Glomerular endothelial cell (primary cell): ENCODE results near the gene KIF2A. TPM values are rescaled to one million over a fixed set of nuclear protein-coding genes. Genes with fewer than 3 reads are reported as not detected.
A peak's percentile ranks its signal among the peaks of the same experiment; 100 is the strongest.

Experiments used
- DNase-seq: peaks from one replicate; pipeline ENCODE4 v3.0.0-alpha.2; 2011; ENCODE audit warnings: low read depth, low spot score; ENCODE audit errors: extremely low read depth
- total RNA-seq: library from RNA; depleted of rRNA; stranded (reverse); fragments of >200 nt; gene quantifications from 2 replicates; pipeline ENCODE4 v1.2.3, GENCODE V29; 2015

The KIF2A gene
- total RNA-seq = 54.6 and 65.4 TPM in 2 replicates

DNA sequence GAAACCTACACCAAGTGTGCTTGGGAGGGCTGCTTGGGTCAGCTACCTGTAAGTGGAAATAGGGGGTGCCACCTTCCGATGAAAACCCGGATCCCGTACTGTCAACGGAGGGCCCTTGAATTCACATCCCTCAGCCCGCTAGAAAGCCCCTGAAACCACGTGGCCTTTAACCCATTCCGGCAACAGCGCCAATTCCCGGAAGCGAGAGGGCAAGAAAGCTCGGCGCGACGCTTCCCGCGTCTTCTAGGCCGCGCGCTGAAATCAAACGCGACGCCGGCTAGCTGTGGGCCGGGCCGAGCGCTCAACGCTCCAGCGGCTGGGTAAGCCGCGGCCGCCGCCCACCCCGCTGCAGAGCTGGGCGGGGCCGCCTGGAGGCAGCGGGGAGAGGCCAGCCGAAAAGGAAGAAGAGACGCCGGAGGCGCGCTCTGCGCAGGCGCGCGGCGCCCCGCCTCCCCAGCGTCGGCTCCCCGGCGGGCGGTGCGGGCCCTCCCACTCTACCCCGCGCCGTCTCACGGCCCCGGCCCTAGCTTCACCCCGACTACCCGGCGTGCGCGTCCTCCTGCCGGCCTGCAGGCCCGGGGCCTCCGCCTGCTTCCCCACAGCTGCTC, at the start of gene KIF2A:
TSS of gene KIF2A (plus strand) at position 492 of the 608 bp plus-strand sequence. CDS start 267 bp downstream, outside the sequence.
- DNase-seq = peak; percentile 36

- DNase-seq = no peak
Observed at GRCh38 chr5:62257020-62257367, 49.0 kb upstream of the KIF2A start.

DNA sequence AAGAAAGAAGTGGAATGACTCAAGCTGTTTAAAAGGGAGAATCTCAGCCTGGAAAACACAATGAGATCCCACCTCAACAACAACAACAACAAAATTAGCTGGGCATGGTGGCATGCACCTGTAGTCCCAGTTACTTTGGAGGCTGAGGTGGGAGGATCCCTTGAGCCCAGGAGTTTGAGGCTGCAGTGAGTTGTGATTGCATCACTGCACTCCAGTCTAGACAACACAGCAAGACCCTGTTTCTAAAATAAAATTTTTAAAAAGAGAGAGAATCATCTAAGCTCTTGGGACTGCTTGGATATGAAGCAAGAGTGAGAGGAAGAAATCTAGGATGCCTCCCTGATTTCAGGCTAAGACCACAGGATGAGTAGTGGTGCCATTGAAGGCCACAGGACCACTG, 47.4 kb upstream of the KIF2A start:
- no peak for DNase-seq

GRCh38 chr5:62259699-62260250, 46.2 kb upstream of the KIF2A start:
- DNase-seq = no peak

DNA sequence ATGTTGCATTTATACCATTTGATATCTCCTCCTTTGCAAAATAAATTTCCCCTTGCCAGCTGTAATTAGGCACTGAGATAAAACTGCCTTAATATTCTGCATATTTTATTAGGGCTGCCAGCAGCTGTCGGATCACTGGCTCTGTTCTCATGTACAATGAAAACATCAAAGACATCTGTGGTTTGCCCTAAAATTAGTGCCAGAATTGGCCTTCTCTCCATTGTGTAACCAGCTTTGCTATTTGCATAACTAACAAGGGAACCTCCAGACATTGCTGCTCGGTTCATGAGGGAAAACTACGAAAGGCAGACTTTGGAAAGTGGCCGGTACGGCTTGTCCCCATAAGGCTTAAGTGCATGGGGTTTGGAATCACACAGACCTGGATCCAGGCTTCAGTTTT, 45.5 kb upstream of the KIF2A start:
- DNase-seq = no peak

- no peak for DNase-seq
Observed at GRCh38 chr5:62263401-62263800, 42.6 kb upstream of the KIF2A start.

DNA sequence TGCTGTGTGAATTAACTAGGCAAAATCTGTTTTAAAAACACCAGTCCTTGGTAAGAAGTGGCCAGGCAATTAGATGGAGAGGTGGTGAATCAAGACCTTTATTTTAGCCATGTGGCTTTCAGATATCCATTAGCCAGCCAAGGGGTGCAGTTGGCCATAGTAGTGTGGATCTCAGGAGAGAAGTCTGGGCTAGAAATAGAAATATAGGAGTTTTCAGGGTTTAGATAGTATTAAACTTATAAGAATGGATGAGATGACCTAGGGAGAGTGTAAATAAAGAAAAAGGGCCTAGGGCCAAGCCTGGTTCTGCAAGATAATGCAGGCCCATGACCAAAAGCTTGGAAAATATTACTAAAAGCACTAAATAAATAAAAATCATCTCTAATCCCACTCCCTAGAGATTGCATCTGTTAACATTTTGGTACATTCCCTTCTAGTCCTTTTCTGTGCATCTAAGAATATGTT, 40.3 kb upstream of the KIF2A start:
- DNase-seq = no peak

GRCh38 chr5:62266573-62266972, 39.4 kb upstream of the KIF2A start:
- DNase-seq = no peak

DNA sequence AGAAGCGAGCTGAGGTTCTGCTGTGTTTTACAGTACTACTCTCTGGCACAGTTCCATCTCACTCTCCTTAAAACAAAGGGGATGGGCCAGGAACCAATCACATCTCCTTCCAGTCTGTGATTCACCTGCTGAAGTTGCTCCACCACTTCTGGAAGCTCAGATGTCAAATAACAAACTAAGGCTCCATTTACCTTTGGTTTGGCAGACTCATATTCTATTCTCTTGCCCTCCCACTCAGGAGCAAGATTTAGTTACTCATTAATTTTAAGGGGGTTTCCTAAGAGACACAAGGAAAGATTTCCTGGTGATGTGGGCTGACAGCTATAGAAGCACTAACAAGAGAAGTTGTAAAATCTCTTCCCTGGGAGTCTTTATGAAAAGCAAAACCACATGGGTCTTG, 37.8 kb upstream of the KIF2A start:
- DNase-seq = no peak

DNA sequence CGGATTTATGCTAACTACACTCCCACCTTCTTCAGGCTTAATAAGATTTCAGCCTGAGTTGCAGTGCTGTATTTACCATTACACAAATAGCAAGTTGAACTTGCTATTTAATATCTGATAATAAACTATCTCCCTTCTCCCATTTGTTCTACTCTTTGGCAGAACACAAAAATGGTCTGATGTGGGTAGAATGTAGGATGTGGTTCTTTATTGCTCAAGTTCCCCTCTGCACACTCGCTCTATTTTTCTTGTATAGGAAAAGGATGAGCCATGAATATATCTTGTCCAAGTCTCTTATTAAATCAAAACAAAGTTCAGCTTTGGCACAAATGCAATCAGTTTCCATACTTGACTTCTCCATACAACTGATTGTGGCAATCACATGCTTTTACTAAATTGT, 37.2 kb upstream of the KIF2A start:
- no peak for DNase-seq

- no peak for DNase-seq
Observed at GRCh38 chr5:62271370-62271769, 34.6 kb upstream of the KIF2A start.

- DNase-seq = no peak
Observed at GRCh38 chr5:62271870-62272269, 34.1 kb upstream of the KIF2A start.

- DNase-seq = no peak
Observed at GRCh38 chr5:62273687-62274086, 32.3 kb upstream of the KIF2A start.

GRCh38 chr5:62275581-62275980, 30.4 kb upstream of the KIF2A start:
- no peak for DNase-seq

DNA sequence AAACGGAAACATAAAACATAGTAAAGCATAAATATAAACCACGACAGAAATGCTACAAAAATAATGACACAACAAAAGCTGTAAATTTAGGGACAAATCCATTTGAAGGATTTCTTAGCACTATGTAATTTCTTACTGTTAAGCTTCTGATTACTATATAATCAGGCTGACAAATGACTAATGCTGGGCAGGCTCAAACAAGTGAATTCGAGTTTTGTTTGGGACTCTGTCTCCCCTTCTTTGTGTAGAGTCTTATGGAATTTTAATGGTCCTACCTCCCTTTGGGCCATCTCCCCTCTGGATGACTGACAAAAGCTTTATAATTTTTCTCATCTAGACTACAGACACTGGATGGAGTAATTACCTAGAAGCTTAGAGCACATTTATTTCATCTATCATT, 24.6 kb upstream of the KIF2A start:
- no peak for DNase-seq

- DNase-seq = no peak
Observed at GRCh38 chr5:62282064-62282463, 23.9 kb upstream of the KIF2A start.

GRCh38 chr5:62283005-62283404, 23.0 kb upstream of the KIF2A start:
- no peak for DNase-seq

DNA sequence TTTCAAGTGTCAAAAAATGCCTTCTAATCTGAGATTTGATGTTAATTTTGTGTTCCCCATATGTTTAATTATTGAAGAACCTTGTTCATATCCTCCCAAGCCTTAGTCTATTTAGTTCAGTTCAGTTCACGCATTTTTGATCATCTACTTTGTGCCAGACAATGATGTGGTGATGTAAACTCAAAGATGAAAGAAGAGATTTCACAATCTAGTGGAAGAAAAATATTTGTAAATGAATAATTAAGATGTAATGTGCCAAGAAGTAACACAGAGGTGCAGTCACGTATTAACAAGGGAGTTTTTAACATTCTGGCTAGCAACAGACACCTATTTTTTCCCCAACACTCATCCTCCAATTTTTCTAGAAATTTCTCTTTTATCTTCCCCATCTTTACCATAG, 22.1 kb upstream of the KIF2A start:
- no peak for DNase-seq

DNA sequence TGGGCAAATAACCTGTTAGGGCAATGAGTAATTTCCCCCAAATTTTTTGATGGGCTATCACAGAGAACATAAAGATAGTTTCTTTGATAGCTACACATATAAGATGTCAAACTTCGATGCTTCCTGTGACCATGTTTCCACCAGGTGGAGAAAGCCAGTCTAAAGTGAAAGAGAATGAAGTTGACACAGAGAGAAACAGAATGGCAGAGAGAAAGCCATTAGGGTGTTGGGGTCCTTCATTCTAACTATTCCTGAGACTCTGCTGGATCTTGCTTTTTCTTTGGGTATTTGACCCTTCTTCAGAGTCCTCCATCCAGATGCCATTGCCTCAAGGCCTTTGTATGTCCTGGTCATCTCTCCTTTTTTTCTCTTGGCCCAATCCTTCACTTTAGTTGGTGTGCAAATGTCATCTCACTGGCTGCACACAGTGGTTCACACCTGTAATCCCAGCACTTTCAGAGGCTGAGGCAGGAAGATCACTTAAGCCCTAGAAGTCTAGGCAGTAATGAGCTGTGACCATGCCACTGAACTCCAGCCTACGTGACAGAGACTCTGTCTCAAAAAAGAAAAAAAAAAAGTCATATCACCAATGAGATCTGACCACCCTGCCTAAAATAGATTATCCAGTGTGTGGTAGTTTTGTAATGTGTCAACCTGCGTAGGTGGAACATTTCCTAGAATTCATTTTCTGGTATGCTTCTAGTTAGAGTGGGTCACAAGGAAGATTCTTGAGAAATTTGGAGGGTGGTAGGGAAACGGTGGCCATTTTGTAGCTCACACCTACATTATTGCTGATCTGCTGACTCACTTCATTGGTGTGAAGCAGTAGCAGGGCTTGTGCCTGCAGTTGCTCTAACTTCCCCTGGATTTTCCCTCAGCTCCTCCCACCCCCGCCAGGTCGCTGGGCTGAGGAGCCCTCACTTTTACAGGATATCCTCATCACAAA, 20.8 kb upstream of the KIF2A start:
- no peak for DNase-seq

GRCh38 chr5:62286834-62287233, 19.2 kb upstream of the KIF2A start:
- no peak for DNase-seq

DNA sequence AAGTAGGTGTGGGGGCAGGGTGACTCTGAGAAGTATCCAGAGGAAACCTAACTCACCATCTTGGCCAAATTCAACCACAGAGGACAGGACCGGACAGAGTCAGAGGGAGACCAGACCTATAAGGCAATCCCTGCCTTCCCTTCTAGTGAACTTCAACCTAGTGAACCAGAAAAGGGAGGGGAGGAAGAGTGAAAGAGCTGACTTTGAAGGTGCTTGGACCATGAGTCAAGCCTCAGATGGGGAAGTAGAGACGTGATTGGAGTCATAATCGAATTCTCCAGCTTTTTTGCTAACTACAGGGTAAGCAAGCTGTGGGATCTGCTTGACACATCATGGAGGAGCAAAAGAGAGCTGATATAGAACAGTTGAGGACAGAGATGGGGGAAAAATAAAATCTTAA, 18.8 kb upstream of the KIF2A start:
- no peak for DNase-seq

DNA sequence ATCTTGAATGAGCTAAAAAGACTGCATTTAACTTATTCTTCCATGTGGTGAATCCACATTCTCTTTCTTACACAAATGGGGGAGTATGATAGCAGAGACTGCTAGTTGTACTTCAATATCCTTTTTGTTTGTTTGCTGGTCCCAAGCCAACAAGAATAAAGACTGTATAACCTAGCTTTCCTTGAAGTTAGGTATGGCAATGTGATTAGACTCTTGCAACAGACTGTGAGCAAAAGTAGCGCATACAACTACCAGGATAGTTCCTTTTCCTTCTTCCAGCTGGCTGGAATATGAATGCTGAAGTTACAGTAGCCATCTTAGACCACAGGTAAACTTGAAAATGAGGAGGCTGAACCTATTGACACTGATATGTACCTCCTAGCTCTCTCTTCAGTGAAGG, 17.9 kb upstream of the KIF2A start:
- DNase-seq = no peak
